ENCODE data around the gene VPS39. TPM values are rescaled to one million over a fixed set of nuclear protein-coding genes. Genes with fewer than 3 reads are reported as not detected.

The VPS39 gene
- total and polyA plus RNA-seq, 2 donors (not counting 1 experiment from before 2014, with no cell fraction given), result 53.7 to 55.5 TPM

GRCh38 chr15:42175671-42176070, 32.4 kb downstream of the VPS39 start:
- no peaks in the 10 kb centered on the region for H3K9me3 ChIP-seq (ENCODE audit: control insufficient read depth, insufficient read depth, low read depth, low read length)
- H3K79me2 ChIP-seq (ENCODE audit: control insufficient read depth, insufficient read depth, low read length), result no peaks in the 10 kb centered on the region
- H3K36me3 ChIP-seq (ENCODE audit: control insufficient read depth, insufficient read depth, low read length), result peaks cover 13% of the 10 kb centered on the region

GRCh38 chr15:42172475-42172874, 35.6 kb downstream of the VPS39 start:
- H3K9me3 ChIP-seq (ENCODE audit: control insufficient read depth, insufficient read depth, low read depth, low read length), result no peaks in the 10 kb centered on the region

More at GRCh38 chr15:42175671-42176070, 32.4 kb downstream of the VPS39 start:
- DNase-seq (ENCODE audit: low read depth in 2 of 2), result no peak
- H3K4me3 ChIP-seq (replicated peaks in 1 of 4; ENCODE audit: control extremely low read depth in 1 of 4, insufficient read depth in 1 of 4, low read depth in 3 of 4, low read length in 4 of 4), result no peak overlapping the region
- H3K27me3 ChIP-seq (ENCODE audit: control insufficient read depth, insufficient read depth, low read length), result no peaks in the 10 kb centered on the region
- no peak overlapping the region for H3K9ac ChIP-seq (ENCODE audit: insufficient read depth, low read length)
- H3K27ac ChIP-seq (ENCODE audit: insufficient read depth, low read length), result no peak overlapping the region
- no peak overlapping the region for H2AFZ ChIP-seq (ENCODE audit: low read length)
- H4K20me1 ChIP-seq (ENCODE audit: control insufficient read depth, extremely low read depth, insufficient read depth, low read length), result no peaks in the 10 kb centered on the region
- TF ChIP-seq EZH2 (IDR thresholded peaks at IDR 0.05; ENCODE audit: low read length, missing control alignments) (no peak), CTCF (conservative IDR thresholded peaks at IDR 0.05 in 1 of 2, IDR thresholded peaks at IDR 0.05 in 1 of 2; ENCODE audit: low read depth in 1 of 2, low read length in 2 of 2) (no peak)
- H3K4me1 ChIP-seq (ENCODE audit: control insufficient read depth, extremely low read depth, insufficient read depth, low read length), result no peaks in the 10 kb centered on the region
- H3K4me2 ChIP-seq (ENCODE audit: extremely low read depth, insufficient read depth, low read length), result no peak overlapping the region

GRCh38 chr15:42171795-42172194, 36.3 kb downstream of the VPS39 start:
- no peak for TF ChIP-seq EZH2 (IDR thresholded peaks at IDR 0.05; ENCODE audit: low read length, missing control alignments)
- no peaks in the 10 kb centered on the region for H3K27me3 ChIP-seq (ENCODE audit: control insufficient read depth, insufficient read depth, low read length)
- H2AFZ ChIP-seq (ENCODE audit: low read length), result no peak overlapping the region
- no peak for DNase-seq (ENCODE audit: low read depth in 2 of 2)
- H3K9ac ChIP-seq (ENCODE audit: insufficient read depth, low read length), result no peak overlapping the region
- H3K4me2 ChIP-seq (ENCODE audit: extremely low read depth, insufficient read depth, low read length), result no peak overlapping the region
- peaks cover 17% of the 10 kb centered on the region for H3K36me3 ChIP-seq (ENCODE audit: control insufficient read depth, insufficient read depth, low read length)
- no peaks in the 10 kb centered on the region for H4K20me1 ChIP-seq (ENCODE audit: control insufficient read depth, extremely low read depth, insufficient read depth, low read length)
- H3K27ac ChIP-seq (ENCODE audit: insufficient read depth, low read length), result no peak overlapping the region
- H3K9me3 ChIP-seq (ENCODE audit: control insufficient read depth, insufficient read depth, low read depth, low read length), result no peaks in the 10 kb centered on the region
- H3K79me2 ChIP-seq (ENCODE audit: control insufficient read depth, insufficient read depth, low read length), result no peaks in the 10 kb centered on the region
- H3K4me3 ChIP-seq (replicated peaks in 1 of 4; ENCODE audit: control extremely low read depth in 1 of 4, insufficient read depth in 1 of 4, low read depth in 3 of 4, low read length in 4 of 4), result no peak overlapping the region
- no peaks in the 10 kb centered on the region for H3K4me1 ChIP-seq (ENCODE audit: control insufficient read depth, extremely low read depth, insufficient read depth, low read length)

More at GRCh38 chr15:42172475-42172874, 35.6 kb downstream of the VPS39 start:
- H3K4me2 ChIP-seq (ENCODE audit: extremely low read depth, insufficient read depth, low read length), result no peak overlapping the region
- H3K27ac ChIP-seq (ENCODE audit: insufficient read depth, low read length), result no peak overlapping the region
- no peak for DNase-seq (ENCODE audit: low read depth in 2 of 2)
- H3K4me3 ChIP-seq (replicated peaks in 1 of 4; ENCODE audit: control extremely low read depth in 1 of 4, insufficient read depth in 1 of 4, low read depth in 3 of 4, low read length in 4 of 4), result no peak overlapping the region
- H3K79me2 ChIP-seq (ENCODE audit: control insufficient read depth, insufficient read depth, low read length), result no peaks in the 10 kb centered on the region
- no peaks in the 10 kb centered on the region for H4K20me1 ChIP-seq (ENCODE audit: control insufficient read depth, extremely low read depth, insufficient read depth, low read length)
- no peaks in the 10 kb centered on the region for H3K27me3 ChIP-seq (ENCODE audit: control insufficient read depth, insufficient read depth, low read length)
- H2AFZ ChIP-seq (ENCODE audit: low read length), result no peak overlapping the region
- peaks cover 13% of the 10 kb centered on the region for H3K36me3 ChIP-seq (ENCODE audit: control insufficient read depth, insufficient read depth, low read length)
- H3K4me1 ChIP-seq (ENCODE audit: control insufficient read depth, extremely low read depth, insufficient read depth, low read length), result no peaks in the 10 kb centered on the region
- TF ChIP-seq EZH2 (IDR thresholded peaks at IDR 0.05; ENCODE audit: low read length, missing control alignments) (no peak), CTCF (conservative IDR thresholded peaks at IDR 0.05 in 1 of 2, IDR thresholded peaks at IDR 0.05 in 1 of 2; ENCODE audit: low read depth in 1 of 2, low read length in 2 of 2) (no peak)
- H3K9ac ChIP-seq (ENCODE audit: insufficient read depth, low read length), result no peak overlapping the region

Measured in fibroblast of lung (primary cell).